Middle frontal gyrus (tissue), 1 donor: Measurements from ENCODE around the gene SH2D1B.

Experiments
- DNase-seq: peaks from one replicate; pipeline ENCODE4 v3.0.0-alpha.2; 2015; ENCODE audit warnings: low spot score; ENCODE audit errors: extremely low spot score

Gene SH2D1B

DNA sequence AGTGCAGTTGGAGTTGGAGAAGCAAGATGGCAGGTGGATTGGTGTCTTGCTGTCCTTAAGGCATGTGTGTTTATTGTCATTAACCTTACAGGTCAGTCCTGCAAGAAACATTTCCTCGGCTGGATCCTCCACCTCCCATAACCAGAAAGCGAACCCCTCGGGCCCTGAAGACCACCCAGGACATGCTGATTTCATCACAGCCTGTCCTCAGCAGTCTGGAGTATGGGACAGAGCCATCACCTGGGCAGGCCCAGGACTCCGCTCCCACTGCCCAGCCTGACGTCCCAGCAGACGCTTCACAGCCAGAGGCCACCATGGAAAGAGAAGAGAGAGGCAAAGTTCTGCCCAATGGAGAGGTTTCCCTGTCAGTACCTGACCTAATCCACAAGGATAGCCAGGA lies 28.8 kb downstream of the SH2D1B start:
- no peak for DNase-seq

DNA sequence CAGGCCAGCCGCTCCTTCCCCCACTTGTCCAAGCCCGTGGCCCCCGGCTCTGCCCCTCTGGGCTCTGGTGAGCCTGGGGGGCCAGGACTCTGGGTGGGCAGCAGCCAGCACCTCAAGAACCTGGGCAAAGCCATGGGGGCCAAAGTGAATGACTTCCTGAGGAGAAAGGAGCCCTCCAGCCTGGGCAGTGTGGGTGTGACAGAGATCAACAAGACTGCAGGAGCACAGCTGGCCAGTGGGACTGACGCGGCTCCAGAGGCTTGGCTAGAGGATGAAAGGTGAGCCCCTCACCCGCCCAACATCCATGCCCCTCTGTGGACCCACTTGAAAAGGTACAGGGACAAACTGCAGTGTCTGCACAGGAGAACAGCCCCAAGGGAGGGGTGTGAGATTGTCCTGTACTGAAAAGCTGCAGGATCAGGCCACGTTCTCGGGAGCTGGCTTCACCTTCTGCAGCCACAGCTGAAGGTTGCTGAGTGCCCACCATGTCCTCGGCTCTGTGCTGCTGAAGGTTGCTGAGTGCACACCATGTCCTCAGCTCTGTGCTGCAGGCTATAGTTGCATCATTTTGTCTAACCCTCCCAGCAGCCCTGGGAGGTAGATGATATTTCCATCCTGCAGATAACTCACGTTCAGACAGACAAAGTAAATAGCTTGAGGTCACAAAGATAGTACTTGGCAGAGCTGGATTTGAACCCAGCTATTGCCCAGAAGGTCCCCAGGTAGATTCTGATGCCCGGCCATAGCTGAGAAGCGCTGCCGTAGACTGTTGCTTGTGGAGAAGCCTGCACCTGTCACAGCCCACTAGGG lies 29.8 kb downstream of the SH2D1B start:
- DNase-seq: no peak

DNA sequence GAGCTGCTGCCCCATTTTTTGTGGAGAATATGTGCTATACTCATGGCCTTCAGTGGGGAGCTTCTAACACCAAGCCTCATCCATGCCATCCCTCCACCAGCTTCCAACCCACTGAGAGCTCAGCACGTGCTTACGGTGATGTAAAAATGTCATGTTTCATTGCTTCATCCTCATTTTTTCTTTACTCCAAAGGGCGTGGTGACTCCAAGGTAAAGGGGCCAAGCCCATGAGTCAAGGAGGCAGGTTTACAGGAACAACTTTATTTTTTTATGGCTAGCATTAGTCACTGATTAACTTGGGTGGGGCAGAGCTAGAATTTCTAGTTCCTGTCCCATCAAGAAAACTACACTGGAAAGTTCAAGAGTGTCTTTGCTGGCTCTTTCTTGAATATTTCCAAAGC lies 30.6 kb downstream of the SH2D1B start, which contains the start of gene C1orf226:
Gene C1orf226 (plus strand): TSS at position 346 of the 400 bp plus-strand sequence. CDS start 174 bp downstream, outside the sequence.
- DNase-seq: no peak

DNA sequence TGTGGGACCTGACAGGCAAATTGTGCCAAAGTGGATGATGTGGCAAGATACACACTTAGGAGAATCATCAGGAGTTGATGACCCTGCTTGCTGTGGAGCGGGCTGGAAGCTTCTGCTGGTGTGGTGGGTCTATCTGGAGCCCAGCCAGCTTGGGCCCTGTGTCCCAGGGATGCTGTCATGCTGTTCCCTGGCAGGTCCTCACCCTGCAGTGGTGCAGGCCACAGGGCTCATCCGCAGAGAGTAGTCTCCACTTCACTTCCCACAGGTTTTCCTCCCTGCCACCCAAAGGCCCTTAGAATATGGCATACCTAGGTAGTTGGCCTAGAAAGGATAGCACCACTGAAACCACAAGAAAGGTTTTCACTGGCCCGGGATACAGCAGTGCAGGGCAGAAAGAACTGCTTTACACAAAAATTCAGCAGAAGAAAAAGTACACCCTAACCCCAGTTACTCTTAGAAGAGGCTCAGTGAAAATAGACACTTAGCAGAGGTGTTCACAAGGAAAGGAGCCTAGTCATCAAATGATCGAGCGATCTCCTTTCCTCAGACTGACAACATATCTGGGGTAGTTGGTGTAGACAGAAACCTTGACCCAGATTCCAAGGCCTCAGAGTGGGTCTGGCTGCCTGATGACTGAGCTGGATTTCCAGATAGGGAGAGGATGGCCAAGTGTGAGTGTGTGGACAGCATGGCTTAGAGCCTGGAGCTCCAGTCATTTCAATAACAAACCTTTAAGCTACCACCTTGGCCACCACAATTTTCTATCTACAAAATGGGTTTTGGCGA lies 31.7 kb downstream of the SH2D1B start:
- no peak for DNase-seq

DNA sequence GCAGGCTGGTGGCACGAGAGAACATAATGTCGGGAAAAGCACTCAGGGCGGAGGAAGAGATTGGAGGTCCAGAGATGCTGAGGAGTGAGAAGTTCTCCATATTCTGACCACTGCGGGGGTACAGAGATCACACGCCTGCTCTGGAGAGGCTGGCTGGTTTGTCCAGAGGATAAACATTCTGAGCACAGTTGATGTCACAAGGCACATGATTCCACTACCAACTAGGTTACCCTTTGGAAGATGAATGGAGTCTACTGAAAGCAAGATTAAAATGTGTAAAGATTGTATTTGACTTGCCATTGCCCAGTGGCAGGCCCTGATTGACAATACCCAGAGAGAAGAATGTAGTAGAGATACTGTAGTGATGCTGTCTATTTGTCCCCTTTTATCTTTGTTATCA lies 35.2 kb downstream of the SH2D1B start, which contains the start of gene SPATA46:
Gene SPATA46 (minus strand): TSS at position 164 of the 400 bp plus-strand sequence. CDS start 64 bp downstream, at position 100.
- no peak for DNase-seq

DNA sequence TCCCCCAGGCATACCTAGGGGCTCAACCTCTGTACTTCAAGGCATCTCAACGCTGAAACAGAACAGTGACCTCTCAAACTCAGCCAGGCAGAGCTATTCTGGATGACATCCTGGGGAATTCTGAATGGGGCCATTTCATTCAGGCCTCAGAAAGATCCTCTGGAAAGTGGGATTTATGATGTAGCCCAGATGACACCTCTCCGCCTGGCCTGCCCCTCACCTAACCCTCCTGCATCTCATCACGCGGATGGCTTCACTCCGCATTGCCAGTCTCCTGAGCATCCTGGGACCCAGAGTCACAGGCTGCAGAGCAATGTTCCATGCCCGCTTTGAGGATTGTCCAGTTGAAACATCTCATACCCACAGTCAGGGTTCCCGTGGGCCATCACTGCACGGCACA lies 36.5 kb downstream of the SH2D1B start:
- DNase-seq: no peak

DNA sequence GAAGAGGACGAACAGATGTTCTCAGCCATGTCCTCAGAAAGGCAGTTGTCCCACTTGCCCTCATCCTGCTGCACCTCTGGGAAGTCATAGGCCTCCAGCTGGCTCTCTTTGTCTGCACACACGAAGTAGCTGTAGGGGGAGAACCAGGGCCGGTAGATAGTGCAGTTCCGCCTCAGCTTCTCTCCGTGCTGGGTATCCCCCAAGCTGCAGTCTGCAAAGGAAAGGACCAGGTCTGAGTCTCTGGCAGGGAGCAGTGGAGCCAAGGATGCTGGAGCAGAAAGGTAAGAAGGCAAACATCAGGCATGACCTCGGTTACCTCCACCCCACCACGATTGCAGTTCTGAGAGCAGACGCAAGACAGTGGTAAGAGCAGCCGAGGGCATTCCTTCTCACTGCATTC lies 37.5 kb downstream of the SH2D1B start:
- DNase-seq: no peak

DNA sequence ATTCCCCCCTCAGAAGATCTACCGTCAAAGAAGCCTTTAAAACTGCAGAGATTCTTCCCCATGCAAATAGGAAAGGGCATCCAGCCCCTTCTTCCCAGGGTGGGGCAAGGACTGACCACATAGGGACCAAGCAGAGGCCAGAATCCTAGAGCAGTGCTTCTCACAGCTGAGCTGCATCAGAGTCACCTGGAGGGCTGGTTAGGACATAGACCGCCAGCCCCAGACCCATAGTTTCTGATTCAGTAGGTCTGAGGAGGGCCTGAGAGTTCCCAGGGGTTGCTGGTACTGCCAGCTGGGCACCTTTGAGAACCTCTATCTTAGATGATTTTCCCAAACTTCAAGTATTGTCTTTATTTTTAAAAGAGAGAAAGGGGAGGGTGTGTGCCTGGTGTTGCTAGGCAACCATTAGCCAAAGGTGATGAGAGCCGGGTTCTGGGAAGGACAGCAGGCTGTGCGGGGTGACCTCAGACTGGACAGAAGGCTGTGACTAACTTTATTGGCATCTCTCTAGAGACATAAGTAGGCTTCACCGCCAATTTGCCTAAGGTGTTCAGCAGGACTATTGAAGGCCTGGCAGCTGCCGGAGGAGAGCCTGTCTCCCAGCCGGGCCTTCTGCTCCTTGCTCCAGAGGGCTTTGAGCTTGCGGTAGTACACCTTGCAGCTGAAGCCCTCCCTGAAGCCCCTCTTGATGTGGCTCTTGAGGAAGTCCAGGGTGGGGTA lies 38.2 kb downstream of the SH2D1B start:
- no peak for DNase-seq

DNA sequence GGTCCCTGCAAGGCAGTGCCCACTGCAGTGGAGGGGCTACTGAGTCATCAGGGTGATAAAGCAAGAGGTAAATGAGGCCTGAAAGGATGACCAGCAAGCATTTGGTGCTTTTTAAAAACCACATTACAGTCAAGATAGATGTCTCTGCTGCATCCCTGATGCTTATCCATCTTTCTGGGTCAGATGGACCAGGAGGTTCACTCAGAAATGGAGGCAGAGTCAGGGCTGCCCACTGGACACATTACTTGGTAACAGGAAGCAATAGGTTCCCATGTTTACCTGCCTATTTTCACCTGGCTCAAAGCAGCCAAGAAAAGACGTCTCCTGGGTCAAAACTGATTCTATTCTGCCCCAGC lies 38.9 kb downstream of the SH2D1B start:
- no peak for DNase-seq

DNA sequence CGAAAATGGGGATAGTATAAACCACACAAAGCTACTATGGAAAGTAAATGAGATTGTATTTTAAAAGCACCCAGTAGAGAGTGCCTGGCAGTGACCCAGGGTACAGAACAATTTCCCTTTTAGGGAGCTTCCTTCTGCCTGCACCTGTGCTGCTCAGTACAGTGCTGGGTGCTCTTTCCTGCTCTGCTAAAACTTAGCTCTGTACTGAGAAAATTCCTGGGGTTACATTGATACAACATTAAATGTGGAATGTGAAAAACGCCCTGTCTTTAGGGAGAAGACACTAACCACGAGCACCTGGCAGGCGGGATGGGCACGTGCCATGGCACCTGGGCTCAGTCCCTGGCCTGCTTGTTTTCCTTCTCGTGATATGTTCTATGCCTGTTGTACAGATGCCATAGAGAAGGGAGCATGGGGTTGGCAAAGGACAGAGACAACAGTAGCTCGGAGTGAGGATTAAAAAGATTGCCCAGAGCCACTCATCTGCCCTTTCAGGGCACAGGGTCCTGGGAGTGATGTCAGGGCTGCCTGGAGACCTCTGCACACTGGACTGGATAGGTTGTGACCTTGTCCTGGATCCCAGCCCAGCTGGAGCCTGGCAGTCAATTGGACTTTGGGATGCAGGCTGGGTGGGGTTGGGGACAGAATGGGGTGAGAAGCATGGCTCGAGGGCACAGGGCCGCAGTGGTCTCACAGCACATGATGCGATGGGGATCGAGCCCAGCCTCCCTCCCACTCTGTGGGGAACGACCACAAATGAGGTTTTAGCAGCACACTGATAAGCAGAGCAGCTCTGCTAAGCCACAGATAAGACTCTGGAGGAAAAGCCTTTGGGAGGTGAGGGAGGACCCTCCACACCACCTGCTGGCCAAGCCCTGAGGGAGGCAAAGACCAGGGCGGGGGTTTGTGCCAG lies 39.5 kb downstream of the SH2D1B start:
- no peak for DNase-seq

DNA sequence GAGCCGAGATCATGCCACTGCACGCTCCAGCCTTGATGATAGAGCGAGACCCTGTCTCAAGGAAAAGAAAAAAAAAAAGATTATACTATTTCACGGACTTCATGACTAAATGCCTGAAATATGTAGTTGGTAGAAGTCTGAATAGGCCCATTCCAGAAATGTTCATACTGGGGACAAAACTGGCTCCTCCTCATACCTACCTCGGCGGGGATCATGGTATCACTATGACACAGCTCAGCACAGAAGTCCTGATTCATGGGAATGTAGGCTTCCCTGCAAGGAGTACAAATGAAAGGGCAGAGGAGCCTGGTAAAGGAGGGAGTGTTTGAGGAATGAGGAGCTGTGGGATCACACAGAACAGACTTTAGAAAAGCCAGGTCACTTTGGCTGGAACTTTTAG lies 40.3 kb downstream of the SH2D1B start:
- DNase-seq: no peak

DNA sequence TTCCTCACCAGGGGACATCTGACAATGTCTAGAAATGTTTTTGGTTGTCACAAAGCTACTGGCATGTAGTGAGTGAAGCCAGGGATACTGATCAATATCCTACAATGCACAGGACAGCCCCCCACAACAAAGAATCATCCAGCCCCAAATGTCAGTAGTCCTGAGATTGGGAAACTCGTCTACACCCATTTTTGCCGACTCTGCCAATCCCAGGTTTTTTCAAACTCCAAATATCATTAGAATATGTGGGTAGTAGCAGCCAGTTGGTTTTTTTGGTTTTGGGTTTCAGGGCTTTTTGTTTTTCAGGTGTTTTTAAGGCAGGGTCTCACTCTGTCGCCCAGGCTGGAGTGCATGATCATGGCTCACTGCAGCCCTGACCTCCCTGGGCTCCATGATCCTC lies 41.2 kb downstream of the SH2D1B start:
- no peak for DNase-seq

DNA sequence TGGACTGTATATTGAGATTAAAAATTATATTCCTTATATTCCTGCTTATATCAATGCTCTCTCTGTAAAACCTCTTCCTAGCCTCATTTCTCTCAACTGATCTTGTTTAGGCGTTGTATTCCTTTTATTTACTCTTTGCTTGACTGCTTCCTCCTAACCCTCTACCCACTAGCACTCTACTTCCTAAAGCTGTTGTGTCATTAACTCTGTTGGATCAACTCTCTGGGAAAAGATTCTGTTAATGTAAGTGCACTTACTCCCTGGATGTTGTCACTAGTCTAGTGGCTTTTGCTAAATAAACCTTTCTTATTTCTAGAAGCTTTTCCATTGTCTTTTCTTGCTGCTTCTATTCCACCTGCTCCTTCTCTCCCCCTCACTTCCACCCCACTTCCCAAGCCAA lies 41.8 kb downstream of the SH2D1B start:
- no peak for DNase-seq

DNA sequence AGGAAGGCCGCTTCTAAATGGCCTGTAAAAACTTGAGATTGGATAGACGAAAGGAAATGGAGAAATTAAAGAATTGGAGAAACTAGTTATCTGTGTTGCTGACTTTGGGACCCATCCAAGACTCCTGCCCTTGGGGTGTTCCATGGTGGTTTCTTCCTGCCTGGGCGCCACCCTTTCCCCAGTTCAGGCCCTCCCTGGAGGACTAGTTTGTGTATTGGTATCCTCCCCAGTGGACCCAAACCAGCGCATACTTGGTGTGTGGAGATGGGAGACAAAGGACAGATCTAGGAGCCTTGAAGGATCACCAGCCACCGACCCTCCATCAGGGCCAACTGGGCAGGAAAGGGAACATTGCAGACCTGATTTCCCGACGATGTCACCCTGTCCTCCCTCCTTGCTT lies 42.4 kb downstream of the SH2D1B start:
- no peak for DNase-seq

DNA sequence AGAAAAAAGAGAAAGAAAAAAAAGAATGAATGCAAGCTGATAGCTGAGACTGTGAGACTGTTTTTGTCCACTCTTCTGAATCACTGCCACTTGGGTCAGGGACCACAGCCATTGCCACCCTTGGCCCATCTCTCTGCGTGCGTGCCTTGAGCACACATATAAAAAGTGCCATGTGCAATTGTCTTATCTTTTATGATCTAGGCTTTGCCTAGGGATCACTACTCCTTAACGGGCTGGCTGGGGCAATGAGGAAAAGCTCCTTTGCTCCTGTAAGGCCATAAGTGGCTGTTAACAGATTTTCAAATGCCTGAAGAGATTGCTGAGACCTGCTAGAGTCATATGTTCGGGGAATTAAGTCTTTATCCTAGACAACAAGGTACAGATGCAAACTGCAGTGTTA lies 43.5 kb downstream of the SH2D1B start:
- no peak for DNase-seq

DNA sequence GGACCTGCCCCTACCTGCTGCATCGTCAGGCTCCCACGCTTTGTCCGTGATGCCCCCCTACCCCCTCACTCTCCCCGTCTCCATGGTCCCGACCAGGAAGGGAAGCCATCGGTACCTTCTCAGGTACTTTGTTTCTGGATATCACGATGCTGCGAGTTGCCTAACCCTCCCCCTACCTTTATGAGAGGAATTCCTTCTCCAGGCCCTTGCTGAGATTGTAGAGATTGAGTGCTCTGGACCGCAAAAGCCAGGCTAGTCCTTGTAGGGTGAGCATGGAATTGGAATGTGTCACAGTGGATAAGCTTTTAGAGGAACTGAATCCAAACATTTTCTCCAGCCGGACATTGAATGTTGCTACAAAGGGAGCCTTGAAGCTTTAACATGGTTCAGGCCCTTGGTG lies 44.2 kb downstream of the SH2D1B start:
- DNase-seq: no peak

DNA sequence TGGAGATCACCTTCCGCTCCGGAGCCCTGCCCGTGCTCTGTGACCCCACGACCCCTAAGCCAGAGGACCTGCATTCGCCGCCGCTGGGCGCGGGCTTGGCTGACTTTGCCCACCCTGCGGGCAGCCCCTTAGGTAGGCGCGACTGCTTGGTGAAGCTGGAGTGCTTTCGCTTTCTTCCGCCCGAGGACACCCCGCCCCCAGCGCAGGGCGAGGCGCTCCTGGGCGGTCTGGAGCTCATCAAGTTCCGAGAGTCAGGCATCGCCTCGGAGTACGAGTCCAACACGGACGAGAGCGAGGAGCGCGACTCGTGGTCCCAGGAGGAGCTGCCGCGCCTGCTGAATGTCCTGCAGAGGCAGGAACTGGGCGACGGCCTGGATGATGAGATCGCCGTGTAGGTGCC lies 44.9 kb downstream of the SH2D1B start:
- no peak for DNase-seq

DNA sequence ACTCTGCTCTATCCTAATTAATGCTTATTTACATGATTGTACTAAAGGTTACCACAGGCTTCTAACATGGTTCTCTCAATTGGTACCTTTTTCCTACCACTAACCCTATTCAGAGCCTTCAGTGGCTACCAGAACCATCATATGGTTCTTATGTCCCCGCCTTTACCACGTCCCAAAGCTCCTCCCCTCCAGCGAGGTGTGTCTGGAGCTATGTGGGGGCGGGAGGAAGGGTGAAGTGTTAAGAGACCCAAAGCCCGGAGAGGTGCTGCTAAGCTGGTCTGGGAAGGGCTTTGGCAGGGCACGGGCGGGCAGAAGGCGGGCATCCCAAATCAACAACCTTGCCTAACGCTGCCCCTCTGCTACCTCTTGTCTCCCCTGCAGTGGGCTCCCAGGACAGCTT lies 45.3 kb downstream of the SH2D1B start:
- DNase-seq: no peak

DNA sequence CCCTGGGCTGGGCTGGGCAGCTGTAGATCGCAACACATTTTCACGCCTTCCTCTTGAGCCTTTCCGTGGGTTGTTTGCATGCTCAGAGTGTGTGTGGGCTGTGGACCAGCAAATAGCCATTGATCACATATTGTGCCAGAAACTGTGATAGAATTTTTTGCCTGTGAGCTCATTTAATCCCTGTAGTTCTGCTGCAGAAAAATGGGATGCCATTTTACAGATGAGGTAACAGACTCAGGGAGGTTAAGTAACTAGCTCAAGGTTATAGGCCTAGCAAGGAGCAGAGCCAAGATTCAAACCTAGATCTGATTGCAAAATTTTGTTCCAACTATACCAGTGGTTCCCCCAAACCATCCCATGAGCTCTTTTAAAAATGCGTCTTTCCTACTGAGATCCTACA lies 45.8 kb downstream of the SH2D1B start:
- no peak for DNase-seq

DNA sequence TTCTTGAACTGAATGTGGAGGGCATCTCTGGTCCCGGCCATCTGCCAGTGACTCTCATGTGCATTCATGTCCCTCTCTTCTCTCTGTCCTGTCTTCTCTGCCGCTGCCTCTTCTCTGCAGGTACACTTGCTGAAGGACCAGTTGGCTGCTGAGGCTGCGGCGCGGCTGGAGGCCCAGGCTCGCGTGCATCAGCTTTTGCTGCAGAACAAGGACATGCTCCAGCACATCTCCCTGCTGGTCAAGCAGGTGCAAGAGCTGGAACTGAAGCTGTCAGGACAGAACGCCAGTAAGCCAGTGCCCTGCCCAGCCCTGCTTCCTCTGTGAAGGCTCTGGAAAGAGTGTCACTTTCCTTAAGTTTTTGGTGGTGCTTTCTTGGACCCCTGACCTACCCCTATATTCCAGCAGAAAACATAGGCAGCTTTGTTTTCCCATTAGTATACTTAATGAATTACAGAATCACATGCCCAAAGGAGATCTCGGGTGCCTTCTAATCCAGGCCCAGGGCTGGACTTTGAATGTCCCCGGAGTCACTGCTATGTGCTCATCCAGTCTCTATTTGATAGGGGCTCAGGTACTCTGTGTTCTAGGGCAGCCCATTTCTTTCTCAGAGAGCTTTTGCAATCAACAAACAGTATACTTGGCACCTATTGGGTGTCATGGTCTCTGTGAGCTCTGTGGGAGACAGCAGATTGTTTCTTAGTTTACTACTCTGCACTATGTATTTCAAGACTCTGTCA lies 46.5 kb downstream of the SH2D1B start:
- DNase-seq: no peak
